ENCODE measurements around the gene IL1RN. TPM values are rescaled to one million over a fixed set of nuclear protein-coding genes. Genes with fewer than 3 reads are reported as not detected.

Gene IL1RN
- total and polyA plus RNA-seq, 2 of the 13 experiments (the other 11 are each of a cell fraction or from before 2014, with no cell fraction given), result 21.2 to 101 TPM

GRCh38 chr2:113127646-113128570 lies 510 bp downstream of the IL1RN start (continued):
- TF ChIP-seq ZNF318 (CRISPR knock-in tag; IDR thresholded peaks at IDR 0.05) (no peak), ZNF629 (CRISPR knock-in tag; conservative IDR thresholded peaks at IDR 0.05) (no peak), FOXC1 (CRISPR knock-in tag; IDR thresholded peaks at IDR 0.05; ENCODE audit: borderline replicate concordance) (no peak), ZSCAN31 (CRISPR knock-in tag; IDR thresholded peaks at IDR 0.05; ENCODE audit: low read depth) (no peak), CENPX (CRISPR knock-in tag; IDR thresholded peaks at IDR 0.05) (no peak), PRDM10 (CRISPR knock-in tag; IDR thresholded peaks at IDR 0.05; ENCODE audit: low read depth) (no peak), ZNF597 (CRISPR knock-in tag; IDR thresholded peaks at IDR 0.05) (no peak), KLF13 (CRISPR knock-in tag; IDR thresholded peaks at IDR 0.05) (no peak), NFE2 (CRISPR knock-in tag; IDR thresholded peaks at IDR 0.05) (no peak), ZBTB33 (CRISPR knock-in tag; IDR thresholded peaks at IDR 0.05) (no peak), ZNF816 (CRISPR knock-in tag; IDR thresholded peaks at IDR 0.05; ENCODE audit: borderline replicate concordance) (no peak; the same call in 1 of the 2 replicates)
